Neural crest cell (in vitro differentiated cells): ENCODE measurements around the gene ZSCAN26. TPM values are rescaled to one million over a fixed set of nuclear protein-coding genes. Genes with fewer than 3 reads are reported as not detected.

Experiments used
- DNase-seq: peaks from one replicate; pipeline ENCODE4 v3.0.0; 2021; ENCODE audit warnings: low read depth, mixed read lengths, low spot score
- H3K27ac Mint-ChIP-seq: one replicate; pipeline ENCODE4 v1.8.0; 2021; ENCODE audit warnings: mild to moderate bottlenecking, mixed read lengths; ENCODE audit not compliant: unreplicated experiment
- H3K27me3 Mint-ChIP-seq: 2 replicates; pipeline ENCODE4 v1.8.0; 2021; ENCODE audit warnings: low read depth, mild to moderate bottlenecking, mixed read lengths
- H3K36me3 Mint-ChIP-seq: 2 replicates; pipeline ENCODE4 v1.8.0; 2021; ENCODE audit warnings: low read depth, mild to moderate bottlenecking, mixed read lengths
- H3K4me1 Mint-ChIP-seq: 2 replicates; pipeline ENCODE4 v1.8.0; 2021; ENCODE audit warnings: mixed read lengths
- H3K4me3 Mint-ChIP-seq: one replicate; pipeline ENCODE4 v1.8.0; 2021; ENCODE audit warnings: mild to moderate bottlenecking, mixed read lengths
- H3K9me3 Mint-ChIP-seq: 2 replicates; pipeline ENCODE4 v1.8.0; 2021; ENCODE audit warnings: mixed read lengths
- total RNA-seq: library from RNA; stranded (reverse); gene quantifications from 2 replicates; pipeline ENCODE4 v1.2.1, GENCODE V29; 2021
- TF ChIP-seq, protein P1 (sequence below): fragments of 200-600 bp; sonication (generic); conservative IDR thresholded peaks from 2 replicates; pipeline ENCODE4 v1.5.0; 2021; ENCODE audit warnings: antibody characterized with exemption, mild to moderate bottlenecking

The ZSCAN26 gene
- total RNA-seq, 1 donor from 2014 or later = 15.0 TPM

DNA sequence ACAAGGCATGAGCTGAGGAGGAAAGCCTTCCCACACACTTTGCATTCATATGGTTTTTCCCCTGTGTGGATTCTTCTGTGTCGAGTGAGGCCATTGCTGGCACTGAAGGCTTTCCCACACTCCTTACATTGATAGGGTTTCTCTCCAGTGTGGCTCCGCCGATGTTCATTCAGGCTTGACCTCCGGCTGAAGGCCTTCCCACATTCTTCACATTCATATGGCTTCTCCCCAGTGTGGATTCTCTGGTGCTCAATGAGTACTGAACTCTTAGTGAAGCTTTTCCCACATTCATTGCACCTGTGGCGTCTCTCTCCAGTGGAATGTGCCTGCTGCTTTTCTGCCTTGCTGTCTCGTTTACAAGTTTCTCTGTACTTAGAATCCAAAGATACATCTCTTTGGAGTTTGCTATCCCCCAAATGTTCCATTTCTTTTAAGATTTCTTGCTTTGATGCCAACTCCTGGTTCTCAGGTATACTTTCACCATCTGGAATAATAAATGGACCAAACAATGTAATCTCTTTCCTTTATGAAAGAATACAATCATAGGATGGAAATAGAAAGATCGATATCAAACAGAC lies 59.5 kb downstream of the ZSCAN26 start:
- Mint-ChIP-seq H3K4me3 (no peak overlapping the region), H3K27me3 (no peaks in the 10 kb centered on the region), H3K36me3 (peaks cover 40% of the 10 kb centered on the region), H3K27ac (no peak overlapping the region), H3K9me3 (peaks cover 32% of the 10 kb centered on the region), H3K4me1 (no peaks in the 10 kb centered on the region)
- no peak for DNase-seq
- TF ChIP-seq, protein P1, sequence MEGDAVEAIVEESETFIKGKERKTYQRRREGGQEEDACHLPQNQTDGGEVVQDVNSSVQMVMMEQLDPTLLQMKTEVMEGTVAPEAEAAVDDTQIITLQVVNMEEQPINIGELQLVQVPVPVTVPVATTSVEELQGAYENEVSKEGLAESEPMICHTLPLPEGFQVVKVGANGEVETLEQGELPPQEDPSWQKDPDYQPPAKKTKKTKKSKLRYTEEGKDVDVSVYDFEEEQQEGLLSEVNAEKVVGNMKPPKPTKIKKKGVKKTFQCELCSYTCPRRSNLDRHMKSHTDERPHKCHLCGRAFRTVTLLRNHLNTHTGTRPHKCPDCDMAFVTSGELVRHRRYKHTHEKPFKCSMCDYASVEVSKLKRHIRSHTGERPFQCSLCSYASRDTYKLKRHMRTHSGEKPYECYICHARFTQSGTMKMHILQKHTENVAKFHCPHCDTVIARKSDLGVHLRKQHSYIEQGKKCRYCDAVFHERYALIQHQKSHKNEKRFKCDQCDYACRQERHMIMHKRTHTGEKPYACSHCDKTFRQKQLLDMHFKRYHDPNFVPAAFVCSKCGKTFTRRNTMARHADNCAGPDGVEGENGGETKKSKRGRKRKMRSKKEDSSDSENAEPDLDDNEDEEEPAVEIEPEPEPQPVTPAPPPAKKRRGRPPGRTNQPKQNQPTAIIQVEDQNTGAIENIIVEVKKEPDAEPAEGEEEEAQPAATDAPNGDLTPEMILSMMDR = no peak

Other genes with a start within 250 kb of the ZSCAN26 start
- 0.91 and 0.98 TPM in 2 replicates for gene ZNF165, start 186.6 kb upstream of the ZSCAN26 start, total RNA-seq
- 11.1 and 11.8 TPM in 2 replicates for gene ZSCAN16, start 142.5 kb upstream of the ZSCAN26 start, total RNA-seq
- 37.9 and 40.1 TPM in 2 replicates for gene ZKSCAN8, start 125.3 kb upstream of the ZSCAN26 start, total RNA-seq
- gene ZSCAN9, start 41.9 kb upstream of the ZSCAN26 start, total RNA-seq = 30.3 and 31.4 TPM in 2 replicates
- 7.9 and 8.1 TPM in 2 replicates for gene ZKSCAN4, start 14.9 kb upstream of the ZSCAN26 start, total RNA-seq
- gene NKAPL, start 7.8 kb upstream of the ZSCAN26 start, total RNA-seq = not detected in 2 replicates
- gene PGBD1, start 14.4 kb downstream of the ZSCAN26 start, total RNA-seq = 13.6 and 14.4 TPM in 2 replicates
- 5.7 and 6.7 TPM in 2 replicates for gene ZSCAN31, start 69.0 kb downstream of the ZSCAN26 start, total RNA-seq
- gene ZKSCAN3, start 82.8 kb downstream of the ZSCAN26 start, total RNA-seq = 11.5 and 12.1 TPM in 2 replicates
- gene ZSCAN12, start 132.6 kb downstream of the ZSCAN26 start, total RNA-seq = 16.6 and 18.0 TPM in 2 replicates
- gene ZSCAN23, start 176.3 kb downstream of the ZSCAN26 start, total RNA-seq = 11.8 and 12.5 TPM in 2 replicates
- gene GPX6, start 248.7 kb downstream of the ZSCAN26 start, total RNA-seq = not detected in 2 replicates